HT-29 (cell line): ENCODE measurements around the gene PER2. TPM values are rescaled to one million over a fixed set of nuclear protein-coding genes. Genes with fewer than 3 reads are reported as not detected.

Experiments
- DNase-seq: peaks from one replicate; pipeline ENCODE4 v3.0.0-alpha.2; 2015; ENCODE audit warnings: low spot score
- total RNA-seq: library from RNA; depleted of rRNA; stranded (reverse); fragments of >200 nt; shearing (Covaris generic); gene quantifications from 2 replicates; pipeline ENCODE4 v1.2.3, GENCODE V29; 2014

The PER2 gene
- total RNA-seq, 1 experiment from 2014 or later = 28.3 TPM

DNA sequence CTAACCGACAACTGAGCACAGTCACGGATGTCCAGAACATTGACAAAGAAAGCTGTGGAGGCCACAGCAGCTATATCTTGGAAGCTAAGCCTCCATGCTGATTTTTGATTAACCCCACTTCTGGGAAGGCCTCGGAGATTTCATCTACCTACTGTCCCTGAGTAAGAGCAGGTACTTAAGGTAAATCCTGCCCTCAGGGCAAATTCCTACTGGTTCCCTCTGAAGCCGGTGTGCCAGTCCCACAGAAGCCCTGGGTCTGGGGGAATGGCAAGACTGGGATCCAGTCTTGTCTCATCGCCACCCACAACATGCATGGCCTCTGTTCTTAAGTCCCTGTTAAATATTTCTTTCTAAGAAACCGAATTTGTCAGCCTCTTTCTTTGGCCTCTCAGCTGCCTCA, 18.7 kb downstream of the PER2 start:
- no peak for DNase-seq

DNA sequence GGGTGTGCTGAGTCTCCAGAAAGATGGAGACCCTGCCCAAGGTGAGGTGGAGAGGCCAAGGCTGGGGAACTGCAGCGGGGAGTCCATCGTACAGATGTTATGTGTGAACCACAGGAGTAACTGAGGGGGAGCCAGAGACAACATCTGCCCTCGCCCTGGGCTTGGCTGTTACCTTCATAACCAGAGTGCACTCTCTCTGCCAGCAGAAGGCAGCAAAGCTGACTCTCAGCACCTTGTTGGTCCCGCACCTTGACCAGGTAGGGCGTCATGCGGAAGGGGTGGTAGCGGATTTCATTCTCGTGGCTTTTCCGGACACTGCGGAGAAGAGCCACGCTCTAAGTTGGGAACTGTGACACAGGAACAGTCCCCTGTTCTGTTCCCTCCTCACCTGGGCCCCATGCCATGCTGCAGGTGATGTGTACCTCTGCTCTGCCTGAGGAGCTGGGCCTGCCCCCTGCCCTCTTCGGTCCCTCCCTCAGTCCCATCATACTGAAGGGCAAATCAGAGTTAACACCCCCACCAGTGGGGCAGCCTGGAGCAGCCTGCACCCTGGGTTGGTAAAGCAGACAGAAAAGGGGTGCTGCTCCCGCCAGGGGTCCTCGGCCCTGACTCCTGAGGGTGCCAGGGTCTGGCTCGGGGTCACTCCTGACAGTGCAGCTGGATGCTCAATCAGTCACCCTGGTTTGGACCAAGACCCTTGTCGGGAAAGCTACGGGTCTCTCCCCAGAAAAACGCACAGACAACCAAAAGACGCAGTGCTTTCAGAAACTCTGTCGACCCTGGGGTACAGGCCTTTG, 20.3 kb downstream of the PER2 start:
- no peak for DNase-seq

DNA sequence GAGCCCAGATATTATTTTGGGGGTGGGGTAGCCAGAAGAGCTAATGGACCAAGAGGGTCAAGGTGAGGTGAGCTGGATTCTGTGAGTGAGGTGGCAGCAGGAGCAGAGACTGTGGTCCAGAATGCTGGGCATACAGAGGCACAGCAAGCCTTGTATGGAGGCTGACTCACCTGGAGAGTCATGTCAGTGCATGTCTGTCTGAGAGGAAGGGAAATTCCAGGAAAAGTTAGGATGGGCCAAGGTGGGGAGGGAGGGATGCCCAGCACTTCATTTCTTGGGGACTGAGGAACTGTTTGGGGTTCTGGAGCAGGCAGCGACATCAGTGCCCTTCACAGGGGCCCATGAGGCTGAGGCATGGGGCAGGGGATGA, 21.1 kb downstream of the PER2 start:
- DNase-seq = no peak

DNA sequence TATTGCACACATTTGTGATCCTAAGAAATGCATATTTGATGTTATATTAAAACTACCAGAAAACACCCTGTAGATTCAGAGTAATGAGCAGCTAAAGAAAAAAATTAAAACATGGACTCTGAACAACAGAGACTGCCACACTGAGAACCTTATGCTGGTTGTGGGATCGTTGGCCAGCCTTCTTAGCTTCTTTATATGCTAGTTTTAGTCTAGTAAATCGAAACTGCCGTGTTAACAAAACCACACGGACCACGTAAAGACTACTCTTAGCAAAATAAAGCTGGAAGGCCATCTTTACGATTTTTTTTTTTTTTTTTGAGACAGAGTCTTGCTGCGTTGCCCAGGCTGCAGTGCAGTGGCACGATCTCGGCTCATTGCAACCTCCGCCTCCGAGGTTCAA, 22.8 kb downstream of the PER2 start:
- DNase-seq = no peak

DNA sequence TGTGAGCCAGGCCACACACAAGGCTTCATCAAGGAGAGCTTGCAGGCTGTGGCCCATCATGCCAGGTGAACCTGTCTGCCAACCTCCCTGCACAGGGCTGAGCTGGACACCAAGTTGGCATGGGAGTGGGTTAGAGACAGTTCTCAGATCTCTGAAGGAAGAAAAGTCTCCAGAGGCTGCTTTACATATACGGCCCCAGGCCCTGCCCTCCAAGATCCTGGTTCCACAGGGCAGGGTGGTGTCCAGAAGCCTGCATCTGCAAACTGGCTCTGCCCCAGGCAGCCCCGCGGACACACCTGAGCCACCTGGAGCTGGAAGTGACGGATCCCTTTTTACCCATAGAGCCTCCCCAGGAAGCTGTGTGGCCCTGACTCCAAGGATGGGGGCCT, 24.3 kb downstream of the PER2 start:
- no peak for DNase-seq

DNA sequence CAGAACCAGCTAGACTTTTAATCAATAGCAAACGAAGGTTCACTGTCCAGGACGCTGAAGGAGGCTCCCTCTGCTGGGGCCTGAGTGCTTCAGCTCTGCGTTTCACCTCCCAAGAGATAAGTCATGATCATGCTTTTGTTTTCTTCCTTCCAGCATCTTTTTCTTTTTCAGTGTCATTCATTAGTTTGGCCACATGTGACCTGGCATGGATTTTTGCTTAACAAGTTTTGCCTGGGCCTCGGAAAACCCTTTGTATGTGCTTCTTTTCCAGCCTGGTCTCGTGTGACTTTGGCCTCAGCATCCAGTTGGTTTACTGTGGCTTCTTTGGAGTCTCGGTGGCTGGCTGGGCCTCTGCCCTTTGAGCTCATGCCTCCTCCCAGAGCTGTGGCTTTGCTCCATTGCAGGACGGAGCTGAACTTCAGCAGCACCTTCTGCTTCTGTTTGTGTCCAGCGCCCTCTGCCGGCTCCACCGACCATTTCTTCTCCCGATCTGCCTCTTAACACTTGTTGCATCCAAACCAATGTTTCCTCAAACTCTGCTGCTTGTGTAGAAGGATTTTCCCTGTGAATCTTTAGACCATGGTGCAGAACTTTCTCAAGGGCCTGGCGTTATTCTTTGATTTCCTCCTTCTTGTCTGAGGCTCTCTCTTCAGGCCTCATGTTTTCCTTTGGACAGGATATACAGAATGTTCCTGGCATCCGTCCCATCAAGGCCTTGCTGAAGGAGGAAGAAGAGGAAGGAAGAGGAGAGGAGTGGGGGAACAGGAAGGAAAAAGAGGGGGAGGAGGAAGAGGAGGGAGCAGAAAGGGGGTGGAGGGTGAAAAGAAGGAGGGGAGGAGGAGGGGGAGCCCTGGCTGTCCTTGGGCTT, 25.0 kb downstream of the PER2 start:
- peak; percentile 94 for DNase-seq

DNA sequence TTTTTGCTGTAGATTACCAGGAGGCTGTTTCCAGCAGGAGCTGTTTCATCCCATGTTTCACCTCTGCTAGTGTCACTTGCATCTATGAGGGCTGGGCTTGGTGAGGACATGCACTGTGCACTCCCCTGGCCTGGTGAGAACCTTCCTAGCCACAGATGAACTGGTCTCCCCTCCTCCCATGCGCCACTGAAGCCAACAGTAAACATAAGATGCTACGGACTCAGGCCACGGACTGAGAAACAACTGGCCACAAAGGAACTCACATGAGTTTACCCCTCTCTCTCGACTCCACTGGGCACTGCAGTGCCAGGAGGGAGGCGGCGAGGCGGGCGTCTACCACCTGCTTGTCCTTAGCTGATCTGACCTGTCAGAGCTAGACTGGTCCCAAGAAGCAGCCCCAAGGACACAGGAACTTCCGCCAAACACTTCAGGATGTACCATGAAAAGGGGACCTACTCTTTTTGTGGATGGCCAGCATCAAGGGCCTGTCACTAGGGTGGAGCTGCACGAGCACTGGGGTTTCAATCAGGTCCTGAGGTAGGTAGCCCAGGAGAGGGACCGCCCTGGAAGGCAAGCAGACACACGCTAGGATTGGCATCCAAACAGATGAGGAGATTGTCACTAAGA, 25.8 kb downstream of the PER2 start:
- no peak for DNase-seq

DNA sequence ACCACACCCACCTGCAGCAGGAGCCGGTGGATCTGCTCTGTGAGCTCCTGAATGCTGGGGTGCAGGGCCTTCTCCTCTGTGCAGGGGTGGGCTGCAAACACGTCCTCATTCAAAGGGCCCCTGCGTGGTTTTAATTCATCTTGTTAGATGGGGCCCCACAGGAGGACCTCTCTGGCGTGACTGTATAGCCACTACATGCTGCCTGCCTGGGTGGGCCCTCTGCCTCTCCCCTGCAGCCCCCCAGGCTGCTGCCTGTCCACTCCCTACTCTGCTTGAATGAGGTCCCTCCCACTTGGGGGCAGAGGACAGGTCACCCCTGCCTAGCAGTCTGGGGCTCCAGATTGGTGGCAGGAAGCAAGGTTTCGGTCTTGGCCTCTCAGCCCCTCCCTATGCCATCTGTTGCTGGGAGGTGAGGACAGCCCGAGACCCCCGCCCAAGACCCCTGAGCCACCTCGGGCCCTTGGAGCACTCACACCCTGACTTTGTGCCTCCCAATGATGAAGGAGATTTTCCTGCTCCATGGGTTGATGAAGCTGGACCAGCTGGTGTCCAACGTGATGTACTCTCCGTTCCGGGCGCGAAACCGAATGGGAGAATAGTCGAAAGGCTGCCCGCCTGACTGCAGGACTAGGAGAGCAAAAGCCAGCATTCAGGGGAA, 26.6 kb downstream of the PER2 start:
- DNase-seq = no peak

DNA sequence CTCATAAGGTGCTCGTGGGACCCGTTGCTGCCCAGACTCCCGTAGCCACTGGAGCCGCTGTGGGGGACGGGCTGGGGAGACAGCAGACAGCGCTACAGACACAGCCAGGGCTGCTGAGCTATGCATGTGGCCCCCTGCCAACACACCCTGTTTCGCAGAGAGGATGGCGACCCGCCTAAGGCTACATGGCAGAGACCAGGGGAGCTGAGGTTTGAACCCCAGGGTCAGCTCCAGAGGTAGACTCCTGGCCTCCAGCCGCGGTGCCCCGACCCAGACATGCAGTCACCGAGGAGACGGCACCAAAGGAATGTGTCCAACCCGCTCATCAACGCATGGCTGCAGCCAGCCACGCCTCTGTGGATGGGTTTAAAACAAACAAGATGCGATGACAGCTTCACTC, 27.5 kb downstream of the PER2 start:
- no peak for DNase-seq

DNA sequence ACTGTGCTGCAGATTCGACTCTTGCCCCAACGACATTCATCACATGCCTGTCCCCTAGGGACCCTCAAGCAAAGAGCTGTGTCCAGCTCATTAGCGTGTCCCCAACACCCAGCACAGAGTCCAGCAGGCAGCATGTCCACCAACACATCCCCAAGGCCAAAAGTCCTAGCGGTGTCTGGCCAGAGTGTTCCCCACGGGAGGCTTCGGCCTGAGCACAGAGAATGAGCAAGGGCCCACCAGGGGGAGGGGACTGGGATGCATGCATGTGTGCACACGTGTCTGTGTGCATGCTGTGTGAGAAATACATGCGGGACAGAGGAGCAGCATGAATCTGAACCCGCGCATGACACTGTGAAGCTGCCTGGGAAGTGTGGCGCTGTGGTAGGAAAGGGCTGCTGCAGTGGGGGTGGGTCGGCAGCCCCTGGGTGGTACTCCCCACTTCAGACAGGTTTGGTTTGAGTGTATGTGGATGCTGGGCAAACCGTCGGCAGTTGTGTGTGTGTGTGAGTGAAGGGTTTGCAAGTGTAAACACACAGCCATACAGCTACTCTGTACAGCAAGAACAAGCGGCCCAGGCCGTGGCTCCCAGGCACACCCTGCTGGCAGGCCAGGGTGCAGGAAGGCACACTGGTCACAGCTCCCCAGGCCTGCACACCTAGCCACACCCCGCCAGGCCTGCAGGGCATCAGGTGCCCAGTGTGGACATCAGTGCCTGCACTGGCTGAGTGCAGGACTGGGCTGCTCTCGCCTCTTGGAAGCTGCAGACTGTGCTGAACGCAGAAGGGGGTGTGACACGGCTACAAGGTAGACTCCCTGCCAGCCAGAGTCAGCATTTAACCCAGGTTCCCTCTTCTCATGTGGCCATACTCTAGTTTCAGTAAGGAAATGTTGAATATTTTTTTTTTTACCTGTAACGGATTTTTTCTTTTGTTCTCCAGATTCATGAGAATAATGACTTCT, 29.1 kb downstream of the PER2 start:
- DNase-seq = peak; percentile 23

DNA sequence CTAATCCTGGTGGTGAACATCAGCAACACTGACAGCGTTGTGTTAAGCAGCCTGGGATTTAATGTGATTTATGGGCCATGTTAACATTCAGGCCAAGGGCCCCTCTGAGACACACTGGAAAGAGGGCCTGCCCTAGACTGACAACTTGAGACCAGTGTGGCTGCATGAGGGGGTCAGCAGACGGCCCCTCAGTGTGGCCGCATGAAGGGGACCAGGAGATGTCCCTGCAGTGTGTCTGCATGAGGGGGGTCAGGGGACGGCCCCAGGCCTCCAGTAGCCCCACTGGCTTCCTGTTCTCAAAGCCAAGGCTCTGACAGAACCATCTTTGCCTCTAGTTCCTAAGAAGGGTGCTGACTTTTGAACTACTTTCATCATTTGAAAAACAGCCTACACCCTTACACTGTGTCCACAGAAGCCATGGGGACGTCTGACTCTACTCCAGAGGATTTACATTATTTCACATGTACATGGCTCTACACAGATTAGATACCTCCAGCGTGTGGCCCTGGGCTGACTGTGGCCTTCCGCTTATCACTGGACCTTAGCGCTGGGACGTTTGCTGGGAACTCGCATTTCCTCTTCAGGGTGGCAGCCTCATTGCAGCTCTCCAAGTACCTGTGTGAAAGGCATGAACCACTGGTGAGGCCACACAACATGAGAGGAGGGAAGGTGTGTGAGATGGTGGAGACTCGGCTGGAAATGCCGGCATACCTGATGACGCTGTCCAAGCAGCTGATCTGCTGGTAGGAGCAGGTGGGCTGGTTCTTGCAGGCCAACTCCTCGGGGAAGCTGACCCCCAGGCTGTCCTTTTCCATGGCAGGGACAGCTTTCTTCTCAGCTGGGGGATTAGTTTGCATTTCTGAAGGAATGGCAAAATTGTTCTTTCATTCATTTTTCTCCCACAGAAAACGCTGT, 30.4 kb downstream of the PER2 start:
- no peak for DNase-seq

DNA sequence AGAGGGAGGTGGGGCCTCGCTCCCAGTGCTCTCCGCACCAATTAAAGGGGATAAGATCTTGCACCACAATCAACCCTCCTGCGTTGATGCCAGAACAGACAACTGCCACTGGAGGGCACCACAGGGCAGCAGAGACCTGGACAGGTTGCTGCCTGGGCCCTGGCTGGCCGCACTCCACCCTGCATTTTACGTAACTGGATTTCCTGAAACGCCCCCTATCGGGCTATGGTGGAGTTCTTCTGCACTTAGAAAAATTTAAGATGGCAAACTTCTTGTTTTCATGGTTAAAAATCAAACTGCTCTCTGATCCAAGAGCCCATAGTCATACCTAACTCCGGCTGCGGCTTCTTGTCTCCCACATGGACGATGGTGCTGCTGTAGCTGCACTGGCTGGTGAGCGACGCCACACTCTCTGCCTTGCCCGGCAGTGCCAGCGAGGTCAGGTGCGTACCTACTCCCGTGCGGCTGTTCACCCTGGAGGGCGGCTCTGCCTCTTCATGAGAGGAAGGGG, 31.8 kb downstream of the PER2 start:
- peak; percentile 95 for DNase-seq

DNA sequence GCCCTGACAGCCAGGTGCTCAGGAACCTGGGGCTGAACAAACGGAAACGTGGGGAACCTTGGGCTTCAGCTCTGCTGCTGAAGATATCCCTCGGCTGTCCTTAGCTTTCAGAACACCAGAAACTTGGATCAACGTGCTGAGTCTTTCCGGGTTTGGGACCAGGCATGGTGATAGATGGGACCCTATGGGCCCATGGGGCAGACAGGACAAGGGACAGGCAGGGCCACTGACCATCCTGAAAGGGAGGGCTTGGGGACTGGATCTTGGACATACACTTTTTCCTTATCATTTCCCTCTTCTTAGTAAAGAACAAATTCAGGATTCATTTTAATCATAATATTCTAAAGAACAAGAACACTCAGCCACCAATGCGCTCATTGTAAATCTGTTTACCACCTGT, 32.3 kb downstream of the PER2 start:
- DNase-seq = no peak

DNA sequence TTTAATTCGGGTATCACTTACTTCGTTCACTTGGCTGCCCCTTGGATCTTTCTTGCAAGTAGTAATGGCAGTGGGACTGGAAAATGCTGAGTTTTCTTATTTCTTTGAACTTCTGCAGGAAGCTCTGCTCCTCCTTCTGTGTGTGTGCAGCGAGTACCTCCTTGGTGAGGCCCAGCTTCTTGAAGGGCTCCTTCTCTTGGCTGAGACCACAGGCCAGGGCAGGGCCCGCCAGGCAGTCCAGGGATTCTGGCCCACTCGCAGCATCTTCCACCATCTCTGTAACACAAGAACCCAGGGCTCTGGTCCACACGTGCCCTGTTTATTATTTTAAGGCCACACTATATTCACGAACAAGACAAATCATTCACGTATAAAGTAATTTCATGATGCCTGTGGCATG, 32.8 kb downstream of the PER2 start:
- DNase-seq = no peak

DNA sequence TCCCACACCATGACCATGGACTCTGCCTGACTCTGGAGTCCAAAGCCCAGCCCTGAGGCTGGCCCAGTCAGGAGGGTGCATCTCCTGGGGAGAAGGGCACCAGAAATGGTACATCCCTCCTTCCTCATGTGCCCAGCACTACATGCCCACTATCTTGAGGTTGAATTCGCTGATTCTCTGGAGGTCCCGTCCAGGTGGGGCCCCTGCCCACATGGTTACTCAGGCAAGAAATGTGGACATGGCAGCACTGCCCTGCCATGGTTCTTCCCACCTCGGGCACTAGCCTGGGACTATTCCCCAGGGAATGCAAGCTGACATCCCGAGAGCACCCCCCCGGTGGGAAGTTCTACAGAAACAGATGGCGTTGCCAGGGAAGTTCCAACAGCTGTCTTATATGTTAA, 33.3 kb downstream of the PER2 start:
- DNase-seq = no peak

DNA sequence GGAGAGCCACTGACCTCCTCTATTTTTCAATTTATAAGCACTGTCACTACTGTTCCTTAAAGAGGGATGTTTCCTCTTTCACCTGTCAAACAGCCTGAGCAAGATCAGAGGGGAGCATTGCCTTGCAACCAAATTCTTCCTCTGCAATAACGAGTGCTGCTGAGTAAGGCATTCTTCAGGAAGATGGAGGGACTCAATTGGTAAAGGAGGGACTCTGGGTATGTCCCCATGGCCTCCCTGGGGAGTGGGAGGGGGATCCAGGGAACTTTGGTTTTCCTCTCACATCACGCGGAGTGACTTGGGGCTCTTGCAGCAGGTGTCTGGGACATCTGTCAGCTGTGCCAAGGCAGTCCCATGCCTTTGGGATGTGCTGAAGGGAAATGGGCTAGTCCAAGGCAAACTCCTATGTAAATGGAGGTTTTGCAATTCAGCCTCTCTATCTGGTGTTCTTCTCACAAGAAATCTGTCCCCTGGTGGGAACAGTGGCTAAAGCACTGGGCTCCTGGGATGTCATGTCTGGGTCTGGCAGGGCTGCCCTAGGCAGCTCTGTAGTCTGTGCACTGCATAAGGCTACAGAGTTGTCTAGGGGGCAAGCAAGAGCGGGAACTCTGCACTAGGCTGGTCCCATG, 34.2 kb downstream of the PER2 start:
- DNase-seq = no peak

DNA sequence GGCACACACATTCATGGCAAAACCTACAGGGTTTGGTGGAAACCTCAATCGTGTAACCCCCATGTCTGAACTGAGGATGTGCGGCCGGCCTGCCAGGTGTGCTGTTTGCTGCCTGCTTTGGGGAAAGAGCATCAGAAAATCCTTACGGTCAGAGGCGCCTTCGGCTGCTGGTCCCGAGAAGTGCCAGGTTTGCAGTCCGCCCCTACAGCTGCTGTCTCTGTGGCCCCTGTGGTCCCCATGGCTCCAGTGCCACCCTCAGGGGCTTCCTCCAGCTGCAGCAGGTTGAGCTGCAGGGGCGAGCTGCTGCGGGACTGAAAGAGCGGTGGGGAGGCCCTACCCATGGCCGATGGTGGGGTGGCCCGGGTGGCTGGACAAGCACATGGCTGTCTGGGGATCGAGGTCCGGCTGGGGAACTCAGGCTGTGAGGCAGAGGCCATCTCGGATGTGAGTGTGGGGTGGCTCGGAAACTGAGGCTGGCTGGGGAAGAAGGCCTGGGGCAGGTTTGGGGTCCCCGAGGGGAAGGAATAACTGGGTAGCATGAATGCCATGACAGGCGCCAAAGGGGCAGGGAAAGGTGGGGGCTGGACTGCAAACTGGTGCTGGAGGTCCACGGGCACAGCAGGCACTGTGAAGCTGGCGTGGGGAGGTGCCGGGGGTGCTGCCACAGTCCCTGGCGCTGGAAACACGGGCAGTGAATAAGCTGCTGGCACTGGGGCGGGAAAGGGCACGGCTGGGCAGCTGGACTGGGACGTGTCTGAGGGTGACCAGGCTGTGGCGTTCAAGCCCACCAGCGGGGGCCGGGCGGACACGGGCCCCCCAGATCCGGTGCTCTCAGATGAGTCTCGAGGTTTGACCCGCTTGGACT, 35.4 kb downstream of the PER2 start:
- DNase-seq = no peak

DNA sequence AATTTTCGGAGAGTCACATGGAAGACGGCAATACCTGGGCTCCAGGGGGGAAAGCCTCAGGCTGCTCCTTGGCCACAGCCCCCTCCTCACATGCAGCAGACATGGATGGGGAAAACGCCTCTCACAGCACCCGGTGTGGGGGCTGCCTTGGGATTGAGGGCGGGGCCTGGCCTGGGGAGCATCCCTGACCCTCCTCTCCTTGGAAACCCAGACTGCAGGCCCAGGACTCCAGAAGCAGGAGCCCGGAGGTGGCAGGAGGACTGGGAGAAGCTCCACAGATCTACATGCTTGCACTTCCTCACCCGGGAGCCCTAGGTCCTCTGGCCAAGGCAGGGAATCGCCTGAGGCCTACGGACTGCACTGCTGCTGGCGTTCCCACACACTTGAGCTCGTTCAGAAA, 36.4 kb downstream of the PER2 start:
- DNase-seq = no peak
